Limb (tissue), 2 donors: ENCODE measurements around the gene EFHD2.
"Not testable (repeated sequence)": the region's sequence is repeated elsewhere in the genome, so short reads cannot be mapped to it uniquely, and the experiment has no call there.

Experiments
- DNase-seq, 2 donors: peaks; one replicate each; pipeline ENCODE4 v3.0.0-alpha.2; 2016; ENCODE audit errors: extremely low spot score in 2 of 2

Gene EFHD2

DNA sequence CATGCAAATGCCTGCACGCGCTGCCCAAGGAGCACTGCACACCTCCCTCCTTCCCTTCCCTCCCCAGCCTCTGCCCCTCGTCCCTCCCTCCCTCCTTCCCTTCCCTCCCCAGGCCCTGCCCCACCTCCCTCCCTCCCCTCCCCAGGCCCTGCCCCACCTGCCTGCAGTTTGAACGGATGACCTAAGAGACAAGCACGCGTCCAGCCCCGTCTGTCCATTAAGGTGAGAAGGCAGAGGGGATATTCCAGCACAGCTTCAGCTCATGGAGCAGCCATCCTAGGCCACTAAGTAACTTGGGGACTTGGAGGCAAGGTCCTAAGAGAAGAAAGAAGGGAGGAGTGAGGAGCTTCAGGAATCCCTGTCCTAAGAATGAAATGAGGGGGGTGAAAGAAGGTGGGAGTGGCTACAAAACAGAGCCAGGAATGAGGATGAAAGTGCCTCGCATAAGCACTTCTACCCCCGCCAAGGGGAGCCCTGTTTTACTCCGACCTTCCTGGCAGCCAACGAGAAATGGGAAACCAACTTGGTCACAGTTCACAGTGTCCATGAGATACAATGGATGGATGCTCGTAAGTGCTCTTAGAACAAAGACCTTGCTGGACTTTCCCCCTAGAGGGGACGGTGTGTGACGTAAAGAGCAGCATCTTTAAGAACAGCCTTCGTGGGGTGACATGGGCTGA is 21.3 kb upstream of the EFHD2 start:
- no peak for DNase-seq

DNA sequence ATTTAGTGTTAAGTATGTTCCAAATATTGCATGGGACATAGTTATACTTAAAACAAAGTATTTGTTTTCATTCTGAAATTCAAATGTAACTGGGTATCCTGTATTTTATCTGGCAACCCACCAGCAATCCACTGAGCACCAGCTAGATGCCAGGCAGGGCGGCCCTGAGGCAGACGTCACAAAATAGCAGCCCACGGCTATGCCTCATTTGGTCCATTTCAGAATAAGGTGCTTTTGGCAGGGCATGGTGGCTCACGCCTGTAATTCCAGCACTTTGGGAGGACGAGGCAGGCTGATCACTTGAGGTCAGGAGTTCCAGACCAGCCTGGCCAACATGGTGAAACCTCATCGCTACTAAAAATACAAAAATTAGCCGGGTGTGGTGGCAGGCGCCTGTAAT is 19.9 kb upstream of the EFHD2 start:
- DNase-seq, result not testable (repeated sequence)

DNA sequence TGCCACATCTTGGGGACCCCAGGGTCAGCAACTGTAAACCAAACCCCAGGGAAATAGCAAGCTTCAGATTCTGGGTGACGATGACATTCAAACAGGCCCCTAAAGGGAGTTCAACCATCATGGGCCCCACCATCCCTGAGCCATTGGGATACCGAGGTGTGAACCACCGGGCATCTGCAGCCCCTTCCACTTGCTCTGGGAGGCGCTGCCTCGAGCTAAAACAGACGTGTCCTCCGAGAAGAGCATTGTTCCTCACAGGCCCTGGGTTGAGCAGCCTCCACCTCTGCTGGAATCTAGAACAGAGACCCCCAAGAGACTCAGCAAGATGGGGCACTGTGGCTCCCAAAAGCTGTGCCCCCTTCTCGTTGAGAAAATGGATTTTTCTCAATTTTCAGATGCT is 19.0 kb upstream of the EFHD2 start:
- no peak for DNase-seq

DNA sequence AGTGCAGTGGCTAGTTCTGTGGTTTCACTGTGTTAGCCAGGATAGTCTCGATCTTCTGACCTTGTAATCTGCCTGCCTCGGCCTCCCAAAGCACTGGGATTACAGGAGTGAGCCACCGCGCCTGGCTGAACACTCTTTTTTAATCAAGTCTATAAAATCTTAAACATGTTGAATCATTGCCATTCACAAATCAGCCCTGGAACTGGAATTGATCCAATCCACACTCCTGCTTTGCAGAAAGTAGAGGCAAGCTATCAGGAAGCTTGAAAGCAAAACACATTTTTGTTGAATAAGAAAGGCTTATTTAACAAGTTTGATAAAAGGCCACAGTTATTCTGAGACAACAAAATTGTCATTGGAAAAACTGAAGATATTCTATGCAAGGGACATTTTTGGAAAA is 18.3 kb upstream of the EFHD2 start:
- no peak for DNase-seq

DNA sequence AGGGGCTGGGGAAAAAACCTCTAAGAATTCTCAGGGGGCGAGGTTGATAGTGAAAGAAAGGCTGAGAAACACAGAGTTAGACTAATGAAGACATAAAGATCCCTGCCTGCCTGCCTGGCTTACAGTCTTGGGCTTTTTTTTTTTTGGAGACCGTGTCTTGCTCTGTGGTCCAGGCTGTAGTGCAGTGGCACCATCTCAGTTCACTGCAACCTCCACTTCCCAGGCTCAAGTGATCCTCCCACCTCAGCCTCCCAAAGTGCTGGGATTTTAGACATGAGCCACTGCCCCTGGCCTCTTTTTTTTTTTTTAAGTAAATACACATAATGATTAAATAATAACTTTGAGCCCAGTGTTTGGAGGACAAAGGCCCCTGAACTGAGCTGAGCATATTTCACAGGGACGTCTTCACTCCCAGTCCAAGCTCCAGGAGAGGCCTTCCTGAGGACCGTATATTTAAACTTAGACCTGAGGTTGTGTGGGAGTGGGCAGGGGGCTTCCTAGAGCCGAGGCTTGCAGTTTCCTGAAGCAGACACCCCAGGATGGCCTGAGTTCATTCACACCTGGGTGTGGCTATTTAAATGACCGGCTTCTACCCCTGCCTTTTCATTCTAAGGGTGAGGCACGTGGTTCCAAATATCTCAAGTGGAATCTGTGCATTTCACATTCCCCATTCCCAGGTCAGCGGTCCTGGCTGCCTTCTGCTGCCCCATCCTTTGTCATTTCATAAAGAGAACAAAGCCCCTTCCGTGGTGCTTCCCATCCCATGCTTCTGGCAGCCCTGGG is 16.0 kb upstream of the EFHD2 start:
- DNase-seq, result no peak

DNA sequence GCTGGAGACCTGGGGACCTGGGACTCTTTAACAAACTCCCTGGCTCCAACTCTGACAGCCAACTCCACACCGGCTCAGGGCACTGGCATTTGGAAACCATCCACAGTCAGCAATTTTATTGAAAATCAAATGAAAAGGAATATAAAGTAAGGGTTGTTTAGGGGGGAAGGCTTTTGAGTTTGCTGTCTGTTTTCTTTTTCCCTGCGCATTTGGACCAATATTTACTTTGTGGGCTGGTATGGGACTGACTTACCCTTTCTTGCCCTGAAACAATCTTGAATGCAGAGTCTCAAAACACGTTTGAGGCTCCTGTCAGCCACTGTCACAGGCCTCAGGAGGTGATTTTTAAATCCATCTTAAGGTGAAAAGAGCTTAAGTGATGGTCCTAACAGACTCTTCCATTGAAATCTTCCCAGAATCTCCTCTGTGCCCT is 15.4 kb upstream of the EFHD2 start:
- DNase-seq, result no peak

DNA sequence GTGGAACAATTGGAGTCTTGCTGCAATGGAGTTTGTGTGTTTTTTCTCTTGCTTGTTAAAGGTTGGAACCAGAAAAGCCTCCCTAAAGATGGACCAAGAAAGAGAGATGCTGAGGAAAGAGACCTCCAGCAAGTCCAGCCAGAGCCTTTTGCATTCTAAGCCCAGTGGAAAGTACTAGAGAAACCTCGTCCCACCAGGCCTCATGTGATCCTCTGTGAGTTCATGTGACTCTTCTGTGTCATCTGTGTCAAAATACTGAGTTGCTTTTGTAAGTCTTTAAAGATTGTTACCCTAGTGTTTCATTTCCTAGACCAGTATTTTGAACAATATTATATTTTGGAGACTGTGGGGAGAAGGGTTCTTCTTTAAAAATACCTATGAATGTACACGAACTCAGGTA is 12.5 kb upstream of the EFHD2 start:
- no peak for DNase-seq

DNA sequence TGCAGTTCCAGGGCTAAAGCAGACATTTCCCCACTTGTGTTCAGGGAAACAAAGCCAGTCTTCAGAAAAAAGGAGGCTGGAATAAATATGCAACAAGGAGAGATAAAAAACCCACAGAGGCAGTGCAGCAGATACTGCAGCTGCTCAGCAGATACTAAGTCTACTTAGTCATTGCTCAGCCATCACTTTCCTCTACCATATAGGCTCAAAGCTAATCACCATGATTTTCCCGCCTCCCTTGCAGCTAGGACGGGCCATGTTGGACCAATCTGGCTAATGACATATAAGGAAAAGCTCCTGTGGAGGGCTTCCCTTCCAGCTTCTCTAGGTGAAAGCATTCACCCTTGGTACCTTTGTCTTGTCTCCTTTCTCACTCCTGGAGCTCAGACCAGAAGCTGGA is 10.0 kb upstream of the EFHD2 start:
- DNase-seq, result no peak

DNA sequence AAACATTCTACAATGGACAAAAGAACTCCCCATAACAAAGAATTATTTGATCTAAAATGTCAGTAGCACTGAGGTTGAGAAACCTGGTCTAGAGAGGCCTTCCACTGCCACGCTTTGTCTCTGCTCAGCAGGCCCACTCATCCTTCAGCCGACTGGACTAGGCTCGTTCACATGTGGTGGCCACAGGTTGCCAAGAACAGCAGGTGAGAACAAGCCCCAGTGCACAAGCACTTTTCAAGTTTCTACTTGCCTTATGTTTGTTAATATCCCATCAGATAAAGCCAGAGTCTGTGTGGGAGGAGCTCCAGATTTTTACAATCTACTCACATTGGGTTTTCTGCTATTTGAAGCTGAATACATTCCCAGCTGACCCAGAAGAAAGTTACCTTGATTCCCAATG is 9.1 kb upstream of the EFHD2 start:
- DNase-seq, result no peak

DNA sequence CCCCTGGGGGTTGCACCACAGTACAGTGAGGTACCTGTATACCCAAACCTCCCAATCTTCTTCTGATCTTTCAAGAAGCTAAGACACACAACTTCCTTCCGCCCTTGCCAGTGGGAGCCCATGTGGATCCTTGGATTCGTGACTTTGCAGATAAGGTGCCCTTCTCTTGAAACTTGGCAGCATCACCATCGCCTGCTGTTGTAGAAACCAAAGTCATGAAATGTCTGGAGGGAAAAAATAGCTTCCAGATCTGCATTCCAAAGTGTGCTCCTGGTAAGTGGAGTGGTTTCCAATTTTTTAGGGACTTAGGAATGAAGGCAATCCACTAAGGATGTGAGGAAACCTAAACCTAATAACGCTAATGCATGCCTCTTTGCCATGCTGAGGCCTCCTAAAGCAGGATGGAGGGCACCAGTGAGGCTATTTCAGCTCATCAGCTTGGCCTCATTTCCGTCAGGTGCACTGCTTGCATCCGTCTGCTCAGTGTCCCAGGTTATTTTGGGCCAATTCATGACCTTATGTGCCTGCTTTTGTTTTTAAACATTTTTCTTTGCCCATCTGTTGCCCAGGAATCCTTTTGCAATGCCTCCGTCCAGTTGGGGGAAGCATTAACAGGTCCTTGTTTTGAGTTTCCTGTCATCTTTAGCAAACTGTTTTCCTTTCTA is 8.2 kb upstream of the EFHD2 start:
- DNase-seq, result no peak

DNA sequence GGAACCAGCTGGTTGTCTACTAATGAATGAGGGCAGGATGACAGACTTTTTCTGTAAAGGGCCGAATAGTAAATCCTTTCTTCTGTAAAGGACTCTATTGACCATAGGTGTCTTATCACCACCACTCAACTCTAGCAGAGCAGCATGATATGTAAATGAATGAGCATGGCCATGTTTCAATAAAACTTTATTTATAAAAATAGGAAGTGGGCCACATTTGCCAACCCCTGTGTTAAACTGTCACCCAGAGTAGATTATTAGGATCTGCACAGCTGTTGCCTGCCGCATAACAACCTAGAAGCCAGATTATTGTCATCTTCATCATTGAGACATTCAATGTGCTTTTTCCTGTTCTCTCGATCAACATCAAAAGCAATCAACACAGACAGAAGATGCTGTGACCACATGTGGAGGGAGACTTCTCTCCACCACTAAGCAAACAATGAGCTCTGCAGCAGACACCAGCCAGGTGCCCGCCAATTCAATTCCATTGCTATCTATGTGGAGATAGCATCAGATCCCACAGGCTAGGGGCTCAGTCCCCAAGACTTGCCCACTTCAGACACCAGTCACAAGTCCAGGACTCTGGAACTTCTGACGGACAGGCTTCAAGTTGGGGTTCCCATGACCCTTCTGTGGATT is 6.8 kb upstream of the EFHD2 start:
- DNase-seq, result no peak

DNA sequence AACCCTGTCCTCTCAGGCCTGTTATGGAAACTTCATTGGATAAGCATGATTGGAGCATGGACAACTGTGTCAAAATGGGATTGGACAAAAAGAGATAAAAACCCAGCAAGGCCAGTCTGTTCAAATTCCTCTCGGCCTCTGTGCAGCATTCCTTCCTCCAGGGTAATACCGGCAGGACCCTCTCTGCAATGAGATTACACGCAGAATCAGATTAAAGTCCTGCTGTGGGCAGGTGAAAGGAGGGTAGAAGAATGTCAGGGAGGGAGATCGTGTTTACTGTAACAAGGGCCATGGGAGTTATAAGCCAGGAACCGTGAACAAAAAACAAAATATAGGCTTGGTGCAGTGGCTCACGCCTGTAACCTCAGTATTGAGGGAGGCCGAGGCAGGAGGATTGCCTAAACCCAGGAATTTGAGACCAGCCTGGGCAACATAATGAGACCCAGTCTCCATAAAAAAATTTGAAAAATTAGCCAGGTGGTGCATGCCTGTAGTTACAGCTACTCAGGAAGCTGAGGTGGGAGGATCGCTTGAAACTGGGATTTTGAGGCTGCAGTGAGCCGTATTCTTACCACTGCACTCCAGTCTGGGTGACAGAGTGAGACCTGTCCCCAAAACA is 5.6 kb upstream of the EFHD2 start:
- no peak for DNase-seq

DNA sequence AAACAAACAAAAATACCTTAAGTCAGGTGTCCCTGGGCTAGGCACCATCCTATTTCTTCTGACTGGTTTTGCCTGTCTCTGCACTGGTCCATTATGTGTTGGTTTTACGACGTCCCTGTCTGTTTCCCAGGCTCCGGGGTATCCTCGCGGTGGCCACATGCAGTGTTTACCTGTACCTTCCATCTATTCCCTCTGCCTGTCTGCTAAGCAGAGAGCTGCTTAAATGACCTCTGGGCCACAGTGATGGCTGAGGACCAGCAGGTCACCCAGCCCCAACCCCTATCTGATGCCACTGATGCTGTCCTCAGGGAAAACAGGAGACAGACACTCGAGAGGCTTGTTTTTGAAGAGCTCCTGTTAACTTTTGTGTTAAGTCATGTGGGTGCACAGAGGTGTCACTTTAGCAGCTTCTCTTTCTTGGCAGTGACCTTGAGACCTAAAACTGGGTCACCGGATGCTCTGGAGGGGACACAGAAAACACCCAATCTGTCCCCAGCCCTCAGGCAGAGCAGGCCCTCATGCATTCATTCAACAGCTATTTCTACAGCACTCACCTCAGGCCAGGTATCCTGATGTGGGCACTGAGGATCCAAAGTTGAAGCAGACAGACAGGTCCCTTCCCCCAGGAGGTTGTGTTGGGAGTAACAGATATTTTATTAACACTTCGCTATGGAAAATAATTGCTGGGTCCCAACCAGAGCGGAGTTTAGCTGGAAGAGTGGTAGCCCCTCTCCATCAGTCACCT is 4.4 kb upstream of the EFHD2 start:
- DNase-seq, result no peak

DNA sequence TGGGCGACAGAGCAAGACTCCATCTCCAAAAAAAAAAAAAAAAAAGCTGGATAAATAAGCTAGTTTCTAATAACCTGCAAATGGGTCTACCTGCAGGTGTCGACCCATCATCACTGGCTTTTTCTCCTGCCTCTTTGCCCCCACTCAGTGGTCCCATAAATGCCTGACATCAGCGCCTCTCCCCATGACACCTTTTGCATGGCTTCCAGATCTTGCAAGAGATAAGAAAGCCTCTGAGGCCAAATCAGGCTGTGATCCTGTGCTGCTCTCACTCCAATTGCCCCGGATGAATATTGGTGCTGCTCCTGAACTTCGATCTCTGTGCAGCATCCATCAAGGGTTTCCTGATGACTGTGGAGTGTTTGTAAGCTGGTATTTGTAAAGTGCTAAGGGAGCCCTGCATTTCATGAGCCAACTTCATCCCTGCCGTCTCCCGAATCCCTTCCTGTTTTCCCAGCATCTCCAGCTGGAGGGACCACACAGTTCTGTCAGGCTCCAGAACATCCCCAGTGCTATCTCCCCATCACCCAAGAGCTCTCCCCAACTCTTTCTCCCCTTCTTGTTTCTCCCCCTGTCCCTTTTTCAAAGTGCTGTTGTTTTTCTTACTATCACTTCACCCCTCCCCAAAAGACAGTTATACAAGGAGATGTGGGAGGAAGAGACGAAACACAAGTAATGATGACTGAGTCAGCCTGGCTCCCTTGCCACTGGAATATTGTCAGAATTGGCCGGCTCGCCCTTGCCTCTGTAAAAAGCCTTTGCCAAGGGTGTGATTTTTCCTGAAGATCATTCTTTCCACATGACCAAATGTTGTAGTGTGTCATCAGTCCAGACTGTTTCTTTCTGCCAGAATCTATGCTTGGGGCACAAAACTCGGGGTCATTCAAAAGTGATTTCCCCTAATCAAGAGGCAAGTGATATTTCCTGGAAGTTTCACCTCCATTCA is 2.8 kb upstream of the EFHD2 start:
- peak in 1 of 2 donors; percentile 51 for DNase-seq

DNA sequence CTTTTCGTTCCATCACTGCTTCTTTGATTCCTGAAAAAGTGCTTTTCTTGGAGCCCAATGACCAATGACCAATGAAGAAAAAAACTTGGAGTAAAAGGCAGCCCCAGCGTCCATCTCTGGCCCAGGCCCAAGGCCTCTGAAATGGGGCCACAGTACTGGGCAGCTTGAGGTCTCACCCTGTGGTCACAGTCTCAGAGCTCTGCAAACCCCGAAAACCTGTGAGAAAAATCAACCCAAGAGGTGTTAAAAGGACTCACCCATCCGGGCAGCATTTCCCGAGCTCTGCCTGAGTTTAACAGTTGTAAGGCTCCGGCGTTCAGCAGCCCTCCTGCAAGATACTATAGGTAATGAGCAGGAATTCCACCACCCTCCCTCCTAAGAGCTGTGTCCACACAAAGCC is 2.1 kb upstream of the EFHD2 start:
- no peak for DNase-seq

DNA sequence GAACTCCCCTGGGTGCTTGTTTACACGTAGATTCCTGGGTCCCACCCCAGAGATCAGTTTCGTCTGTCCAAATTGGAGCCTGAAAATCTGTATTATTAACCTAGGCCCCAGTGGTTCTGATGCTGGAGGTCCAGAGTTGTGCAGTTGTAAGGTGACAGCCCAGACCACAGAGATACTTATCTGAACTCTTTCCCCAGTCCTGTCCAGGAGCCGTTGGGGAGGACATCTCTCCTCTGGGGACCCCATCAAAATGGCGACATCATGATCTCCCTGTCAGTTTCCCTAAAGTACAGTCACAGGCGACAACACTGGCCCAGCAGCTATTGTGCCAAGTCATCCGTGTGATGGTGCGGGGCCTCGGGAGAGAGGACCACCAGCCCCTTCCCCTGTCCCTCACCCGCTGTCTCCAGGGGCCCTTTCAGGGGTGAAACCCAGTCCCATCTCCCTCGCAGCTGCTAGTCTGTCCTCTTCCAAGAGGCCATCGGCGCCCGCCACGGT is 749 bp upstream of the EFHD2 start:
- no peak for DNase-seq

DNA sequence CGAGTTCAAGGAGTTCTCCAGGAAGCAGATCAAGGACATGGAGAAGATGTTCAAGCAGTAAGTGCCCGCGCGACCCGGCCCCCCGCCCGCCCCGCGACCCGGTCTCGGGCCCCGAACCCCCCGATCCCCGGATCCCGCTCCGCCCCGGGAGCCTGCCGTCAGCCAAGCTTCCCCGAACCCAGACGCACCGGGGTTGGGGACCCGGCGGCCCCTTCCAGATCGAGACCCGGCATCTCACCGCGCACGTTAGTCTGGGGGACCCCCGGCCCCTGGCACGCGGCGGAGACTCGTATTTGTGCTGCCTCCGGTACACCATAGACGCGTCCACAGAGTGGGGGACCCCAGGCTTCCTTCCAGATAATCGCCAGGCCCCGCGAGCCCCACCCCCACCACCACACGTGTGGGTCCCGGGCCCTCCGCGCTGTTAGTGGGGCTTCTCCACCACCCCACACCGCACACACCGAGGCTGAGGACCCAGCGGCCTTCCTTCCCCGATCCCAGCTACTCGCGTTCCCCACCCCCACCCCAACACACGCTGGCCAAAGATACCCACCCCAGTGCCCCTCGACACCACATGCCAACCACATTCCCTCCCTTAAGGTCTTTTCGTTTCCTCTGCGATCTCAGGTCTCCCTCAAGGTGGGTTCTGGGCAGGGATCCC is 665 bp downstream of the EFHD2 start:
- peak in 1 of 2 donors; percentile 64 for DNase-seq

DNA sequence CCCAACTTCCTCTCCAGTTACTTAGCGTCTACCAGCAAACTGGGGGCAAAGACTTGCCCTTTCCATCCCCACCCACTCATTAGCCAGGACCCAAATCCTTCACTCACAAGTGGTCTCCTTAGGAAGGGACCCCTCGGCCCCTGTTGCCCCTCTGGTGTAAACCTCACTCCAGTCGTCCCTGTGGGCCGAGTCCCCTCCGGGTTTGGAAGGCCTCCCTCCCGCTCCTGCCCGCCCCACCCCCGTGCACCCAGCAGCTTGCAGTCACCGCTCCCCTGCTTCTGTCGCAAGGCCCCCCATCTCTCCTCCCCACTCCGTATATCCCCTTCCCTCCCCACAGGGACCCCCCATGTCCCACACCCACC is 1.2 kb downstream of the EFHD2 start:
- DNase-seq, result no peak

DNA sequence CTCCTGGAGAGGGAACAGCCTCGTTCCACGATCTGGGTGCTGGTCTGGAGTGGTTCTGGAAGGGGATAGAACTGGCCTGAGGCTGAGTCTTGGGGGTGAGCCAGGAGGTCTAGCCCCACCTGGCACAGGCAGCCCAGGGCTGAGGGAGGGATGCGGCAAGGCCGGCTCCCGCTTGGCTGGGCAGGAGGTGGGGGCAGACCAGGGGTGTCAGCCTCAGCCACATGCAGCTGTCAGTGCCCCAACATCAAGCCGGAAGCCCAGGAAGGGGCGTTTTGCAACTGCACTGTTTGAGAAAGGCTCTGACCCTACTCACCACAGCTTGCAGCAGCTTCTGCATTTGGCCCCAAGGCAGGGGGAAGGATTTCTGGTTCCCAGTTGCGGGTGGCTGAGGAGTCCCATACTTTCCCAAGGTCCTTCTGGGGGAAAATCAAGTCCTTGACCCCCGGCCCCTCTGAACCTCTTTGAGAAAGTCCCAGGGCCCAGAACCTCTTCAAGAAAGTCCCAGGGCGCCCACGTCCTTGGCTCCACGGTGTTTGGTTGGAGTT is 2.0 kb downstream of the EFHD2 start:
- DNase-seq, result no peak
